ENCODE results near the gene ELK3. TPM values are rescaled to one million over a fixed set of nuclear protein-coding genes. Genes with fewer than 3 reads are reported as not detected.

The ELK3 gene
- total RNA-seq, 2 donors from 2014 or later, result 17.1 to 18.1 TPM

GRCh38 chr12:96241431-96241830, 47.3 kb downstream of the ELK3 start:
- H3K27ac Mint-ChIP-seq, result no peak overlapping the region
- H3K4me3 Mint-ChIP-seq, result no peak overlapping the region
- H3K9me3 ChIP-seq (ENCODE audit: control insufficient read depth, low read length), result no peaks in the 10 kb centered on the region
- 86 to 94% methylated on average over 4 of the region's 4 CpGs for WGBS, 2 experiments (ENCODE audit: insufficient coverage in 1 of 2, insufficient read length in 1 of 2)
- no peaks in the 10 kb centered on the region for H3K4me1 ChIP-seq (ENCODE audit: control insufficient read depth, insufficient read depth, low read length)
- H3K9me3 Mint-ChIP-seq, result no peaks in the 10 kb centered on the region
- no peak overlapping the region for H3K27ac ChIP-seq (ENCODE audit: low read depth, low read length)
- no peak for DNase-seq
- peaks cover under 1% of the 10 kb centered on the region for H3K36me3 ChIP-seq (ENCODE audit: control insufficient read depth, insufficient read depth, low read length)
- H3K36me3 Mint-ChIP-seq (ENCODE audit: low read depth), result peaks cover under 1% of the 10 kb centered on the region
- H3K4me3 ChIP-seq (ENCODE audit: low read length), result no peak overlapping the region
- H3K27me3 Mint-ChIP-seq (ENCODE audit: insufficient read depth), result no peaks in the 10 kb centered on the region
- no peak overlapping the region for H3K9ac ChIP-seq (ENCODE audit: extremely low read depth, low read length, poor library complexity, severe bottlenecking)
- no peaks in the 10 kb centered on the region for H3K4me1 Mint-ChIP-seq
- no peak for TF ChIP-seq CTCF (conservative IDR thresholded peaks at IDR 0.05)
- H3K27me3 ChIP-seq (ENCODE audit: control insufficient read depth, insufficient read depth, low read length, poor library complexity, severe bottlenecking), result no peaks in the 10 kb centered on the region

- TF ChIP-seq CTCF (conservative IDR thresholded peaks at IDR 0.05), result no peak
- H3K9ac ChIP-seq (ENCODE audit: extremely low read depth, low read length, poor library complexity, severe bottlenecking), result no peak overlapping the region
- H3K27me3 ChIP-seq (ENCODE audit: control insufficient read depth, insufficient read depth, low read length, poor library complexity, severe bottlenecking), result no peaks in the 10 kb centered on the region
- 93 to 95% methylated on average over 7 to 9 of the region's 9 CpGs for WGBS, 2 experiments (ENCODE audit: insufficient coverage in 1 of 2, insufficient read length in 1 of 2)
- H3K9me3 ChIP-seq (ENCODE audit: control insufficient read depth, low read length), result no peaks in the 10 kb centered on the region
- Mint-ChIP-seq H3K36me3 (ENCODE audit: low read depth) (peaks cover 4% of the 10 kb centered on the region), H3K4me1 (no peaks in the 10 kb centered on the region), H3K4me3 (no peak overlapping the region), H3K9me3 (no peaks in the 10 kb centered on the region), H3K27ac (no peak overlapping the region), H3K27me3 (ENCODE audit: insufficient read depth) (no peaks in the 10 kb centered on the region)
- H3K36me3 ChIP-seq (ENCODE audit: control insufficient read depth, insufficient read depth, low read length), result peaks cover 5% of the 10 kb centered on the region
- DNase-seq, result peak; percentile 48
- H3K27ac ChIP-seq (ENCODE audit: low read depth, low read length), result no peak overlapping the region
- H3K4me3 ChIP-seq (ENCODE audit: low read length), result no peak overlapping the region
- H3K4me1 ChIP-seq (ENCODE audit: control insufficient read depth, insufficient read depth, low read length), result no peaks in the 10 kb centered on the region
Measured at GRCh38 chr12:96241846-96242256, 47.7 kb downstream of the ELK3 start.

GRCh38 chr12:96242597-96242996, 48.4 kb downstream of the ELK3 start:
- no peak for TF ChIP-seq CTCF (conservative IDR thresholded peaks at IDR 0.05)
- no peaks in the 10 kb centered on the region for H3K27me3 Mint-ChIP-seq (ENCODE audit: insufficient read depth)
- Histone ChIP-seq H3K4me3 (ENCODE audit: low read length) (no peak overlapping the region), H3K4me1 (ENCODE audit: control insufficient read depth, insufficient read depth, low read length) (no peaks in the 10 kb centered on the region), H3K9ac (ENCODE audit: extremely low read depth, low read length, poor library complexity, severe bottlenecking) (no peak overlapping the region), H3K27me3 (ENCODE audit: control insufficient read depth, insufficient read depth, low read length, poor library complexity, severe bottlenecking) (no peaks in the 10 kb centered on the region), H3K27ac (ENCODE audit: low read depth, low read length) (no peak overlapping the region), H3K36me3 (ENCODE audit: control insufficient read depth, insufficient read depth, low read length) (peaks cover 12% of the 10 kb centered on the region), H3K9me3 (ENCODE audit: control insufficient read depth, low read length) (no peaks in the 10 kb centered on the region)
- peak overlapping the region; percentile 2 for H3K27ac Mint-ChIP-seq
- no peak overlapping the region for H3K4me3 Mint-ChIP-seq
- WGBS, 2 experiments (ENCODE audit: insufficient coverage in 1 of 2, insufficient read length in 1 of 2), result 93 to 99% methylated on average over 11 to 12 of the region's 12 CpGs
- H3K36me3 Mint-ChIP-seq (ENCODE audit: low read depth), result peaks cover 11% of the 10 kb centered on the region
- no peak for DNase-seq
- no peaks in the 10 kb centered on the region for H3K9me3 Mint-ChIP-seq
- no peaks in the 10 kb centered on the region for H3K4me1 Mint-ChIP-seq

All from endodermal cell (in vitro differentiated cells).